HG03521 (cell line): ENCODE results near the gene TMEM9.

ENCODE experiments used
- ATAC-seq: cut with Tn5 transposase; IDR thresholded peaks from one replicate; pipeline ENCODE4 v1.9.1; 2021; ENCODE audit warnings: mild to moderate bottlenecking, moderate library complexity; ENCODE audit not compliant: unreplicated experiment

Gene TMEM9

GRCh38 chr1:201128962-201129361, 25.3 kb downstream of the TMEM9 start:
- no peak for ATAC-seq

- no peak for ATAC-seq
Measured at GRCh38 chr1:201128476-201128875, 25.8 kb downstream of the TMEM9 start.

- ATAC-seq: no peak
Measured at GRCh38 chr1:201127755-201128455, 26.4 kb downstream of the TMEM9 start.

GRCh38 chr1:201126832-201127754, 27.2 kb downstream of the TMEM9 start, which contains the start of gene ASCL5:
TSS of gene ASCL5 (minus strand) at chr1:201127184. CDS start at chr1:201115372, 11,812 bp downstream.
- ATAC-seq: no peak

- no peak for ATAC-seq
Measured at GRCh38 chr1:201126463-201126831, 27.8 kb downstream of the TMEM9 start.

- ATAC-seq: no peak
Measured at GRCh38 chr1:201125800-201126199, 28.5 kb downstream of the TMEM9 start.

GRCh38 chr1:201125019-201125418, 29.3 kb downstream of the TMEM9 start:
- no peak for ATAC-seq

GRCh38 chr1:201123866-201124265, 30.4 kb downstream of the TMEM9 start:
- ATAC-seq: no peak

GRCh38 chr1:201122321-201122957, 31.8 kb downstream of the TMEM9 start:
- ATAC-seq: no peak

- ATAC-seq: no peak
Measured at GRCh38 chr1:201119206-201120197, 34.8 kb downstream of the TMEM9 start.

- no peak for ATAC-seq
Measured at GRCh38 chr1:201116091-201116490, 38.2 kb downstream of the TMEM9 start.

GRCh38 chr1:201115390-201115937, 38.8 kb downstream of the TMEM9 start:
- ATAC-seq: no peak

GRCh38 chr1:201114245-201115131, 39.8 kb downstream of the TMEM9 start:
- peak; percentile 86 for ATAC-seq

- no peak for ATAC-seq
Measured at GRCh38 chr1:201113451-201114244, 40.6 kb downstream of the TMEM9 start.

- no peak for ATAC-seq
Measured at GRCh38 chr1:201112926-201113325, 41.3 kb downstream of the TMEM9 start.

- ATAC-seq: no peak
Measured at GRCh38 chr1:201112173-201112731, 42.0 kb downstream of the TMEM9 start, which contains the start of gene CACNA1S. TSS of gene CACNA1S (minus strand) at chr1:201112426. CDS start at chr1:201112339, 87 bp downstream.

GRCh38 chr1:201111672-201112071, 42.6 kb downstream of the TMEM9 start:
- no peak for ATAC-seq

- ATAC-seq: no peak
Measured at GRCh38 chr1:201111156-201111555, 43.1 kb downstream of the TMEM9 start.
